GM21526 (cell line): ENCODE measurements around the gene IMMP2L.

Experiments used
- ATAC-seq: cut with Tn5 transposase; IDR thresholded peaks from one replicate; pipeline ENCODE4 v1.9.1; 2021; ENCODE audit warnings: moderate library complexity; ENCODE audit not compliant: unreplicated experiment, low FRiP score

Gene IMMP2L

DNA sequence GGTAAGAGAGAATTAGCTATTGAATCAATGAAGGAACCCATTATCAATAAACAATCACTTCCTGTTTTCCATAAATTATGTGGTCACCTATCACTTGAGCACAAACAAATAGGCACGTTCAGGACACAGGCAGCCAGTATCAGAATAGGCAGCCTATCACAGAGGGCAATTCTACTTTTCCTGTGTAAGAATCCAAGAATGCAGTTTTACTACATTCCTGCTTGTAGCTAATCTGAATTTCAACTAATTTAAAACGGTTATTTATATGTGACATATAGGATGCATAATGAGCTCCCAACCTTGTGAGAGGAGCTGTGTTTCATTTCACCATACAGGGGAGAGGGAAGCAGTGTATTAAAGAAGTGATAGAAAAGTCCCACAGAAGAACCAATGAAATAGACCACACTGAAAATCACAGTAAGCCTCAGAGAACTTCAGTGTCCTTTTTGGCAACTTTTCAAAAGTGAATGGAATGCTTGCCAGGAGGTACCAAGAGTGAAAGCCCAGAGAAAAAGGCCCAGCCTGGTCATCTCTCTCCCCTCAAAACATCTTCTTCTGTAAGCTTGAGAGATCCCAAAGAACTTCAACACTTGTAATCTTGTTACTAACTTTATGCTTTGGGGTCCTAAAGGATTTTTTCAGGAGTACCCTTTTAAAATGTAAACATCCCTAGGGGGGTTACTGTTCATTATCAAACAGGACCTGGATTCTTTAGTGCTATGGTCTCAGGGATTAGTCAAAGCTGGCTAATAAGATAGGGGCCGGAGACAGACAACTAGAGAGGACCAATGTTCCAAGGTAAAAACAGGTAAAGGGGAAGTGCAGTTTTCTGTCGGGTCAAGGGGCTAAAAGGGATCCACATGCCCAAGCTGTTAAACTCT is 1.3 kb downstream of the IMMP2L start:
- no peak for ATAC-seq

DNA sequence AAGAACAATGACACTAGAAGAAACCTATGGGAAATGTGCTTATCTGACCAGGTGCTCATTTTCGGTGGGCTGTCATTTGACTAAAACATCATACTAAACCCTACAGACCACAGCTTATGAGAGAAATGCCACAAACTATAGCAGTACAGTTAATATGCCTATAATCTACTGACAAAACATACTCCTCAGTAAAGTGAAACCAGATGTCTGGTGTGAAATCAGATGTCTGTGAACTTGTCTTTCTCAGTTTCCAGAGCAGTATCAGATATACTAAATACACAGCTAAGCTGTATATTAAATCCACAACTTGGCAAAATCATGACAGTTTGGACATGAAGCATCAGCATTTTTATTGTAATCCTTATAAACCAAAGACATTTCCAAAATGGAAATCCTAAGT is 3.3 kb downstream of the IMMP2L start:
- ATAC-seq = peak; percentile 69

DNA sequence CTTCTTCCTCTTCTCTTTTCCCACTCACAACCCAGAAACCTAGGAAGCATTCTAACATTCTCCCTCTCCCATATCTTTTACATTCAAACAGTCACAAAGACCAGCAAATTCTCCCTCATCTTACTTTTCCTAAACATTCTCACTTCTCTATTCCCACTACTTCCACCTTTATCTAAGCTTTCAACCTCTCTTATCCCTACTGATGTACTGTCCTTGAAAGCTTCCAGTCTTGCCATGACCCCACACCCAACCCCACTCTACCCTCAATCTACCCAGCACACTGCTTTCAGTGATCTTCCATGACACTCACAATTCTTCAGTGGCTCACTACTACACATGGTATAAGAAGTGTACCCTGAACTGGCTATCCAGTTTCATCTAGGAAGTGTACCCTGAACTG is 5.3 kb downstream of the IMMP2L start:
- ATAC-seq = no peak

DNA sequence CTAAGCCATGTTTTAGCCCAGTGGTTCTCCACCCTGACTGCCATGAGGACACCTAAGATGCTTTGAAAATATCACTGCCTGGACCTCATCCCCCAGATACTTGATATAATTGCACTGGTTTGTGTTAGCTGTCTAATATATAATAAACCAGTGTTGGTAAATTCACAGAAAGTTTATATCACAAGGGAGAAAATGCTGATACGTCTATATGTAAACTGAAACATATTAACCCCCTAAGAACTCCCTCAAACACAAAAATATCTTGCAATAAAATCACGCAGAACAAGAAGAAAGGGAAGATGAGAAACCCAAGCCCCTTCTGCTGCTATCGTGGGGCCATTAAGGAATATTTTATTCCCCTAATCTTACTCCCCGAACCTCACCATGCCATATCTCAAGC is 8.2 kb downstream of the IMMP2L start:
- no peak for ATAC-seq

DNA sequence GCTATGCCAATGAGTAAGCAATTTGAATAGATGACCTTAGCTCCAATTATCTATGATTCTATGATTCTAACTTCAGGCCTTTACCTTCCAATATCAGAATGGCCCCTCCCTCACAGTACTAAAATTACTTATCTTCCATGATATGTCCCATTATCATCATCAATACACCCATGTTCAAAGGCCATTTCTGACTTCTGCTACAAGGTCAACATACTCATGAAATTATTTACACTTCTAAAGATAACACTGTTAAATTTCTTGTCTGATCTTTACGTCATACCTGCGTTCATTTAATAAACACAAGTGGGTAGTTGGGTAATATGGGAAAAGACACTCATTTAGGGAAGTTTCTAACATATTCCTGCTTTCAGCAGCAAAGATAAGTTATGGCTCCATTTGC is 21.2 kb downstream of the IMMP2L start:
- ATAC-seq = no peak

DNA sequence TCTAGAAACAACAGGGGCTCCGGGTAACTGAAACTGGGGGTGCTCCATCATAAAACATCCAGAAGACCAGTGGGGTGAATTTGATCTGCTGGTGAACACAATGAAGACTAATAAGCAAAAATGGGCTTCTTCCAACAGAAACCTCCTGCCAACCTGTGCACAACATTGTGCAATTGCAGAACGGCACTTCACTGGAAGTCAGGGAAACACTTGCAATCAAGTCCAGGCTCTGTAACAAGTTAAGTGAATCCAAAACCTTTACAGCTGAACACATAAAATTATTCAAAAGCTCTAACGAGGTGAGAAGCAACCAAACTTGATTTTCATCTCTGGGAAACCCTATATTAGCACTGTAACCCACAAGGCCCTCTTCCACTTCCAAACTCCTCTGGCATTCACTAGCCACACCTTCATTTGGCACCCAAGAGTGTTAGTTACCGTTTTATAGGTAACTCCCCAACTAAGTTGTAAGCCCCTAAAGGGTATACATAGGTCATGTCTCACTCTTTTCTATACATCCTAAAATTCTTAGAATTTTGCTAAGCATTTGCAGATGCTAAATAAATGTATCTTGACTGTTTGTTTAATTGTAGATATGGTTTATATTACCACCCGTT is 22.0 kb downstream of the IMMP2L start:
- ATAC-seq = no peak

DNA sequence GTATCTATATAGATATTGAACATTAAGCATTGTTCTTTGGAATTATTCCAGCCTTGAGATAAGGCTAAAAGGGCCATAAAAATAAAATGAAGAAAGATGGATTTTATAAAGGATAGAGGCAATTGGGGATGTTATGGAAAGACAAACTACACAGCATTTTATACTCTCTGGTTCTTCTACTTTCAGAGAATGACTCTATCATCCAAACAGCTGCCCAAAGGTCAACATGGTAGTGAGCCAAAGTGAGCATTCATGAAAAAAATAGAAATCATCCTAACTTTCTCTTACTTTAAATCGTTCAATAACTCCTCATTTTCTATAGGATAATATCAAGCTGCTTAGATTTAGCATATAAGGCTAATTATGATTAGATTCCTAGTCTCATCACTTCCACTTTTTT is 25.2 kb downstream of the IMMP2L start:
- no peak for ATAC-seq

DNA sequence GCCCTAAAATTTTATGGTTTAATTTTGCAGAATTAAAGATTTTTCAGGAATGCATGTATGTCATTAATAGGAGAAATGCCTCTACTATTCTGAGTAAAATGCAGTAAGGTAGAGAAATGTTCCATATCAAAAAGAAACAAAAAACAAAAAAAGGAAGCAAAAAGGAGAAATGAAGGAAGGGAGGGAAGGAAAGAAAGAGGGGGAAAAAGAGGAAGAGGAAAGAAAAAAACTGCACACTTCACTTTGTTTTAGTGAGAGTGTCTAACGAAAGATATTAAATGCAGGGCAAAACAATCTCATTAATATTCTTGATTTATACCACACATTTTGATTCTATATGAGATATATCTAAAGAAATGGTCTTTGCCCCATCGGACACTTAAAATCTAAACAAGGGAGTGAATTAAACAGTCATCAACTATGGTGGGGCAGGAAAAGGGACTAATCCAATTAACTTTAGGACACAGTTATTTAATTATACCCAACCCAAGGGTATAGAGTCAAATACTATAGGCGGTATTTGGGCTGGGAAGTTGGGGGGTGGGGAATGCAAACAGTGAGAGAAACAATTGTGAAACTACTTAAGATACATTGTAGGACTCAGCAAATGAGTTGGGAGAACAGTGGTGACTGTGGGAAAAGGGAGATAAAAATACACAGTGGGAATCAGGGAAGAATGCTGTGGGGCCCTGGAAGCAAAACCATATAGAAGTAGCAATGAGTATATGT is 27.0 kb downstream of the IMMP2L start:
- no peak for ATAC-seq

DNA sequence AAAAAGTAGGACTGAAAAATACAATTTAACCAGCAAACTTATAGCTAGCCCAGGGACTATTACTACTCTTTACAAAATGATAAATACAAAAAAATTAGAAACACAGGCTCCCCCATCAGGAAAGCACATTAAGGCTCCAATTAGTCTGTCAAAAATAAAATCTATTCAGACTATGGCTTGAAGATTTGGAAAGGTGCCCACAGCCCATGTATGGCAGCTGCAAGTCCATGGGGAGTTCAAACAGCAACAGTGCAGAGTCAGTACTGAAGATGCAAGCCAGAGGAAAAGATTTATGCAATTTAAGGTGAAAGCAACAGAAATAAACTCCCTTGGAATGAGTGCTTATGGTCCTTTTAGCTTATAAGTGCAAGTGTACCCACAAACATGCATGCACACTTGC is 29.7 kb downstream of the IMMP2L start:
- no peak for ATAC-seq

DNA sequence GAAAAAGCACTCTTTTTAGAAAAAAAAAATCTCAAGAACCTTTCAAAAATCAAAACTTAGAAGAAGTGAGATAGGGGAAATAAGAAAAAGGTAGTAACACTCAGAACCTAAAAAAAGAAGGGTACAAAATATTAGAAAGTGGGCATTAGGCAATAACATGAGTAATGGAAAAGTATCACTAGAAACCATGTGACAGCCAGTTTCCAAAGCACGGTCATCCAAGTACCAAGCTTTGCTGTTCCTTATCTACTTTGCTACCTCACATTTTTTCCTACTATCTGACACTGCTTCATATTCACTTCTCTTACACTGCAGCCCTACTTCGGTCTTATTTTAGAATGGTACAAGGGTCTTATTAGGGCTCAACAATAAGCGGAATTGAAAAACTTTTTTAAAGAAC is 30.3 kb downstream of the IMMP2L start:
- no peak for ATAC-seq

DNA sequence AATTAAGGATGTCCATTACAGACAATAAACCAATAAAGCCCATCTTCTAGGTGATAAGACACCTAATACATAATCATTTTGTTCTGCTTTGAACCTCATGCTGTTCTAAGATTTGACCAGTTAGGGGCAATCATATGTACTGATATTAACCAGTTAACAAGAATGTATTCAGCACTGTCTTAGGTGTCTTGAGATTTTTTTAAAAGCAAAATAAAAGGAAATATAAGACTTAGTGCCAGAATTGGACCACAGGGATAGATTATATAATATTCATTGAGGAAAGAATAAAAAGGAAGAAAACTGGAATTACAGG is 32.0 kb downstream of the IMMP2L start:
- ATAC-seq = no peak

DNA sequence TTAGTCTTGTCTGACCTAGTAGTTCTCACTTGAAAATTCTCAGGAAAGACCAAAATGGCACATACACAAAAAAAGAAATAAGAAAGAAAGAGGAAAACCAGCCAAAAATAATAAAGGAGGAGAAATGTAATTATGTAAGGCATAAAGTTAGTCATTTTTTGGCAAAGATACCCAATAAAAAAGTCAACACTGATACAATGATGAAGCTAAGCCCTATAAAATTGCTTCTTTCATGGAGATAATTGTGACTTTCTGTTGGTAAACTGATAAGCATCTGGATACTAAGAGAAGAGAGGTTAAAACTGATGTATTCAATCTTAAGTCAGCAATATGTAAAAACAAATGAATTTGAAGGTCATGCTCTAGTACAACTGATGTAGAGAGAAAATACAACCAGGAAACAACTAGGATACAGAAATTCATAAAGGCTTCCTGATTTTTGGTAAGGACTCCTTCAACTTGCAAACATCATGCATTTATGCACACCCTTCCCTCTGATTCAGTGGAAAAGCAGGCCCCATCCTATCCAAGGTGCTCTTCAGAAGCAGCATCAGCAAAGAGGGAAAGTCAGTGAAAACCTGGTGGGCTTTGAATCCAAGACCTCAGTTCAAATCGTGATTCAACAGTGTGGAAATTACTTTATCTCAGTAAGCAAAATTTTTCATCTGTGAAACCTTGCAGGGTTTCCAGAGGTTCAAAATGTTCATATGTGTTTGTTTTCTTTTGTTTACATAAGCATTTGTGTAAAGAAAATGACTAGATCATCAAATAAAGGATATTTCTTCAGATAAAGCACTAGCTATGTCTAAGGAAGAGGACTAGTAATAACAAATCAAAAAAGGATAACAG is 32.6 kb downstream of the IMMP2L start:
- ATAC-seq = no peak

DNA sequence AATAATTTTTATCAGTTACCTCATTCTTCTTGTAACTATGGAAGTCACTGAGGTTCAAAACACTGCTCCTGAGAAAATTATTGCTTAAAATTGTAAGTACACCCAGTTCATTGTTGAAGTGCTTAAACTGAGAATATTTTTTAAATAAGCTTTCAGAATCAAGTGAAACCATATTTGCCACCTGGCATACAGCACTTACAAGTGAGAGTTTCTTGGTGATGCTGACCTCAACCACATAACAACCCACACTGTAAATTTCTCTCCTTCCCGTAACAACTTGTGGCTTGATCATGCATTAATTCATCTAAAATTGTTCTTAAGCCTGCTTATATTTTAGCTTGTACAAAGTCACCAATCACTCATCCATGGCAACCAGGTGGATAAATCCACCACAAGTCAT is 34.0 kb downstream of the IMMP2L start:
- peak; percentile 59 for ATAC-seq

DNA sequence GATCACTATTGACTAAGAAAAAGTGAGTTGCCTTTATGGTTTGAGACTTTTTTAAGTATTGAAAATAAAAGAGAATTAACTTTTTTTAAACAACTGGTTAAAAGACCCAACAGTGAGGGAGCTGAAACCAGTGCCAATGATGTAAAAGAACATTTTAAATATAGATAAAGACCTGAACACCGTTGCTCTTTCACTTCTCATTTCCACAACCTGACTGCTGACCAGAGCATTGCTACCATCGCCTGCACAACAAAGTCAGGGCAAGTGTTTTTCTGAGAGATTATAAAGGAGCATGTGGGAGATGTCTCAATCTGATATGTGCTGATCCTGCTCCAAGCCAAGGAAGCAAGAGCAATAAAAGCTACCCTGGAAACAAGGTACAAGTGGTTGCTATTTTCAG is 34.7 kb downstream of the IMMP2L start:
- ATAC-seq = peak; percentile 92

DNA sequence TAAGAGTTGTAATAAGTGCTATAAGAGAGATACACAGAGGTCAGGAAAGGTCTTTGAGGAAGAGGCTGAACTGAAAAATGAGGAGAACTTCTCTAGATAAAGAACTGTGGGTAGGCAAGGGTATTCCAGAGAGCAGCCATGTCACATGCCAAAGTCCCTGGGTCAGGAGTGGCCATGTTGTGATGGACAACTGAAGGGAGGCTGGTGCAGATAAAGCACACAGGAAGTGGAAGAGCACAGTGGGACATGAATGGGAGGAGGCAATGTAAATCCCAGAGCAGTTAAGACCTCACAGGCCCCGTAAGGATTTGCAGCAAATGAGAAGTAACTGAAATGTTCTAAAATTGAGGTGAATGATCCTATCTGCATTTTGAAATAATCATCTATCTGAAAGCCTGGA is 37.2 kb downstream of the IMMP2L start:
- no peak for ATAC-seq

DNA sequence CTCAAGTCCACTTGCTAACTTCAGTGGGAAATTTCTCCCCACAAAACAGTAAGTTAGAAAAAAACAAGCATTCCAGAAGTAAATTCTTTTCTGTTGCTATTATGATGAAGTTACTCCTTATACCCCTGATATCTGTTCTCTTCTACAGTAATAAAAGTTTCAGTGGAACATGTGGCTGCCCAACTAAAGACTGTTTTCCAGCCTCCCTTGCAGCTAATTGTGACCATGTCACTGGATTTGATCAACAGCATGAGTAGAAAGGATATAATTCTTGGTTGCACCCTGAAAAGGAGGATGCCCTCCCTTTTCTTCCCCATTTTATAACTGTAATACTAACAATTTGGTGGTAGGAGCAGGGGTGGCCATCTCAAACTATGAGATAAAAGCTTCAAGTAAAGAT is 40.6 kb downstream of the IMMP2L start:
- no peak for ATAC-seq

DNA sequence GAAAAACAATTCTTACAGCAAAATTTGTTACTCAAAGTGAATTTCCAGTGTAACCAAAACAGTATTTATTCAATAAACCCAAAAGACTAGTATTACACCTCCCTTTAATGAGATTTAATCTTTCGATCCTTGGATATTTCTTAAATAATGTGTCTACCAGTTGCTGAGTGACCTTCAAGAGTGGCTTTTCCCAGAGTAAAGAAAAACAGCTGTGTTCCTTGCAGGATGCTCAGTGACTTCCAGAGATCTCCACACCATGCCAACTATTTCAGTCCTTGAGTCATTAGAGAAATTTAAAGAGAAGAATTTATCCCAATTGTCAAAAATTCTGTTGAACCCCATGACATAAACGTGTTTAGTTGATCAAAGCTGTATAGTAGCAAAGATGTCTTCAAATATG is 44.0 kb downstream of the IMMP2L start:
- ATAC-seq = no peak

DNA sequence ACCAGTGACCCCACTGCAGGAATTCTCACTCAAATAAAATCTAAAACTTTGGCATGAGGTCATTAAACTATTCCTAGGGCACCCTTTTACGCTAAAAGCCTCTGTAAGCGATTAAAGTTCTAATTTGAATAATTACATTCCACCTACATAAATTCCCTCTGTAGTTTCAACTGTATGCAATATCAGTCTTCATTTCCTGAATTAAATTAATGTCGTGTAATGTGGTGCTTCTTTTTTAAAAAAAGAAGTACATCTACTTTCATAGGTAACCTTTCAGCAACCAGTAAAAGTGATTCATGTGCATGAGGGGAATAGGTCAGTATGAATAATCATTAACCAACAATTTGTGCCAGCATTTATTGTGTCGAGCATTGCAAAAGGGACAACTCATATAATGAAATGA is 44.7 kb downstream of the IMMP2L start:
- no peak for ATAC-seq

DNA sequence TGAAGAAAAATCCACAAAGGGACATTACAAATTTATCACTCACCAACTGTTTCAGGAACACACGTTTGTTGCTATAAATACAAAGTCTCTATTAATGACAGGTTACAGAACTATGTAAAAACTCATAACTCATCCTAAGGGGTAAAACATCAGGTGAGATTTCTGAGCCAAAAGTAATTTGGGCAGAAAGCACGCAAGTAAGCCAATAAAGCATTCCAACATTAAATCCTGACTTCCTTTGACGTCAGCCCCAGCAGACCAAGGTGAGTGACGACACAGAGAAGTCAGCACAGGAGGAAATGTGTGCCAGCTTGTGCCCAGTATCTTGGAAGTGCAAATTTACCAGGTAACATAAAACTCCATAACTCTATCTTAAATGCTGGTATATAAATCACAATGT is 45.7 kb downstream of the IMMP2L start:
- no peak for ATAC-seq

DNA sequence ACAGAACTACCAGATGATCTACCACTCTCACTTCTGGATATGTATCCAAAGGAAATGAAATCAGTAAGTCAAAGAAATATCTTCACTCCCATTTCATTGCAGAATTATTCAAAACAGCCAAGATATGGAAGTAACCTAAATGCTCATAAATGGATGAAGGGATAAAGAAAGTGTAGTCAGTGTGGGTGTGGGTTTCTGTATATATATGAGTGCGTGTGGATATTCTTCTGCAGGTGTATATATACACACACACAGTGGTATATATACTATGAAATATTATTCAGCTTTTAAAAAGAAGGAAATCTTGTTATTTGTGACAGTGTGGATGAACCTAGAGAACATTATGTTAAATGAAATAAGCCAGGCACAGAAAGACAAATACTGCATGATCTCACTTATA is 48.7 kb downstream of the IMMP2L start:
- no peak for ATAC-seq

DNA sequence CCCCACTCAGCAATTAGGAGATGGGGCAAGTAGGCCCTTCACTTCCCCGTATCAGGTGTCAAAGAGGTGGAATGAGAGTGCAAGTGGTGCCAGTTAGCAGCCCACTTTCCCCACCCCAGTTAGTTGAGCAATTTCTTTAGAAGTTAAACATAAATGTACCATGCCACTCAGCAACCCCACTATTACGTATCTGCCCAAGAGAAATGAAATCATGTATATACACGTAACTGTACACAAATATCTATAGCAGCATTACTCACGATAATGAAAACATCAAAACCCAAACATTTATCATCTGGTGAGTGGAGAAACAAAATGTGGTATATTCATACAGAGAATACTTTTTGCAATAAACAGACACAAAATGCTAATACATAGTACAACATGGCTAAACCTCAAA is 50.4 kb downstream of the IMMP2L start:
- ATAC-seq = no peak
